ENCODE data around the gene RPLP2. TPM values are rescaled to one million over a fixed set of nuclear protein-coding genes. Genes with fewer than 3 reads are reported as not detected.

Gene RPLP2
- total RNA-seq, 1 experiment from 2014 or later, result 2,142 TPM

GRCh38 chr11:796565-797295 lies 13.0 kb upstream of the RPLP2 start:
- Mint-ChIP-seq H3K27me3 (ENCODE audit: insufficient read depth, unreplicated experiment) (no peaks in the 10 kb centered on the region), H3K27ac (ENCODE audit: low read depth, unreplicated experiment) (peak overlapping the region; percentile 94), H3K36me3 (ENCODE audit: insufficient read depth, unreplicated experiment) (peaks cover 28% of the 10 kb centered on the region), H3K9me3 (ENCODE audit: unreplicated experiment) (no peaks in the 10 kb centered on the region), H3K4me3 (ENCODE audit: unreplicated experiment) (peak overlapping the region; percentile 84), H3K4me1 (ENCODE audit: insufficient read depth, unreplicated experiment) (no peaks in the 10 kb centered on the region)
- no TSS peak for BruUV-seq (replicated peaks)
- no peak for TF ChIP-seq CTCF (IDR thresholded peaks at IDR 0.05; ENCODE audit: unreplicated experiment)
- ChIA-PET POLR2A (interaction anchor here (0.6 to 3.8 kb wide), 22 partner anchors 7 to 1296 kb away, joined by 3 to 41 read pairs (median 6); partner anchors contain the start of genes CD151, GATD1, PNPLA2 and RPLP2), CTCF (interaction anchor here (0.5 to 1.8 kb wide), 4 partner anchors 13 to 254 kb away, joined by 3 to 4 read pairs (median 3); partner anchors contain the start of gene TALDO1)
- DNase-seq (ENCODE audit: unreplicated experiment), result no peak
- intact Hi-C loops (cut with micrococcal nuclease), result loop anchor here (2.0 to 5.0 kb wide), 2 partner anchors 34 to 134 kb away; no protein-coding TSS in a partner anchor

- BruUV-seq (replicated peaks), result no TSS peak
- Mint-ChIP-seq H3K4me1 (ENCODE audit: insufficient read depth, unreplicated experiment) (no peaks in the 10 kb centered on the region), H3K4me3 (ENCODE audit: unreplicated experiment) (peak overlapping the region; percentile 84), H3K36me3 (ENCODE audit: insufficient read depth, unreplicated experiment) (peaks cover 28% of the 10 kb centered on the region), H3K9me3 (ENCODE audit: unreplicated experiment) (no peaks in the 10 kb centered on the region), H3K27ac (ENCODE audit: low read depth, unreplicated experiment) (peak overlapping the region; percentile 94), H3K27me3 (ENCODE audit: insufficient read depth, unreplicated experiment) (no peaks in the 10 kb centered on the region)
- DNase-seq (ENCODE audit: unreplicated experiment), result peak; percentile 64
- ChIA-PET CTCF (interaction anchor here (0.6 to 1.3 kb wide), 4 partner anchors 21 to 190 kb away, joined by 3 to 4 read pairs (median 3); partner anchors contain the start of gene TALDO1), POLR2A (interaction anchor here (0.6 to 3.8 kb wide), 18 partner anchors 8 to 1295 kb away, joined by 3 to 41 read pairs (median 6); partner anchors contain the start of genes GATD1, PNPLA2, RPLP2 and TALDO1)
- intact Hi-C loops (cut with micrococcal nuclease), result loop anchor here (2.0 to 5.0 kb wide), 2 partner anchors 35 to 135 kb away; no protein-coding TSS in a partner anchor
- no peak for TF ChIP-seq CTCF (IDR thresholded peaks at IDR 0.05; ENCODE audit: unreplicated experiment)
Observed at GRCh38 chr11:797296-798092, 12.3 kb upstream of the RPLP2 start.

- ChIA-PET POLR2A (interaction anchor here (0.8 to 3.8 kb wide), 5 partner anchors 9 to 22 kb away, joined by 3 to 41 read pairs (median 23); partner anchors contain the start of genes GATD1, PNPLA2 and RPLP2), CTCF (interaction anchor here (0.6 to 1.3 kb wide), 5 partner anchors 16 to 190 kb away, joined by 3 to 4 read pairs (median 3); no protein-coding TSS in a partner anchor)
- H3K27me3 Mint-ChIP-seq (ENCODE audit: insufficient read depth, unreplicated experiment), result no peaks in the 10 kb centered on the region
- peak; percentile 88 for TF ChIP-seq CTCF (IDR thresholded peaks at IDR 0.05; ENCODE audit: unreplicated experiment)
- no TSS peak for BruUV-seq (replicated peaks)
- intact Hi-C loops (cut with micrococcal nuclease), result loop anchor here (5.0 kb wide), 1 partner anchor 36 kb away; no protein-coding TSS in a partner anchor
- H3K9me3 Mint-ChIP-seq (ENCODE audit: unreplicated experiment), result no peaks in the 10 kb centered on the region
- H3K4me3 Mint-ChIP-seq (ENCODE audit: unreplicated experiment), result peak within 1 kb of the TSS; percentile 84
- peak; percentile 74 for DNase-seq (ENCODE audit: unreplicated experiment)
- no peaks in the 10 kb centered on the region for H3K4me1 Mint-ChIP-seq (ENCODE audit: insufficient read depth, unreplicated experiment)
- peaks cover 25% of the 10 kb centered on the region for H3K36me3 Mint-ChIP-seq (ENCODE audit: insufficient read depth, unreplicated experiment)
- peak within 1 kb of the TSS; percentile 94 for H3K27ac Mint-ChIP-seq (ENCODE audit: low read depth, unreplicated experiment)
Observed at GRCh38 chr11:798093-798713, 11.6 kb upstream of the RPLP2 start, which contains the start of gene SLC25A22. Gene SLC25A22, minus strand, starts transcription at chr11:798281. Its CDS starts 3,275 bp downstream, at chr11:795006.
